Common myeloid progenitor, CD34-positive (primary cell): ENCODE results near the gene CRYGS.
A peak's percentile ranks its signal among the peaks of the same experiment; 100 is the strongest.

Source experiments
- CTCF ChIA-PET: fragments of 350-600 bp; sonication (Branson Sonifier 250); formaldehyde crosslinking; loops from one replicate; lab custom pipeline; 2021; ENCODE audit warnings: antibody characterized with exemption; lab: Charles Lee
- POLR2A ChIA-PET: fragments of 350-600 bp; sonication (Branson Sonifier 250); formaldehyde crosslinking; loops from one replicate; lab custom pipeline; 2021; ENCODE audit warnings: antibody characterized with exemption; lab: Charles Lee
- DNase-seq, 3 donors: peaks; one replicate each; pipeline versions ENCODE4 v3.0.0 to v3.0.0-alpha.2; 2013
- H3K27ac ChIP-seq, 2 experiments: 1 replicate in 1 of 2; 2 replicates in 1 of 2; pipeline ENCODE4 v1.7.0; 2013; ENCODE audit warnings: inconsistent platforms in 2 of 2, low read length in 2 of 2, mild to moderate bottlenecking in 2 of 2, low read depth in 1 of 2, moderate library complexity in 1 of 2; ENCODE audit not compliant: severe bottlenecking in 2 of 2, insufficient read depth in 1 of 2, poor library complexity in 1 of 2
- H3K27me3 ChIP-seq, 5 experiments: replicated peaks in 2 of 5; 1 replicate in 3 of 5; 2 replicates in 2 of 5; pipeline versions ENCODE4 v1.6.1 to v1.7.0; 2013; ENCODE audit warnings: low read length in 4 of 5, mild to moderate bottlenecking in 2 of 5, moderate library complexity in 2 of 5, inconsistent platforms in 1 of 5; ENCODE audit not compliant: insufficient read depth in 5 of 5, control insufficient read depth in 4 of 5
- H3K36me3 ChIP-seq, 4 experiments: 1 replicate in 2 of 4; 2 replicates in 2 of 4; pipeline versions ENCODE4 v1.6.1 to v1.7.0; 2013; ENCODE audit warnings: low read length in 3 of 4, control low read depth in 1 of 4, mild to moderate bottlenecking in 1 of 4; ENCODE audit not compliant: control insufficient read depth in 4 of 4, insufficient read depth in 4 of 4
- H3K4me1 ChIP-seq, 4 experiments: 1 replicate in 3 of 4; 2 replicates in 1 of 4; pipeline versions ENCODE4 v1.6.1 to v1.7.1; 2013; ENCODE audit warnings: low read length in 3 of 4, mild to moderate bottlenecking in 3 of 4, control low read depth in 1 of 4, inconsistent platforms in 1 of 4, moderate library complexity in 1 of 4; ENCODE audit not compliant: control insufficient read depth in 4 of 4, insufficient read depth in 4 of 4; ENCODE audit errors: control extremely low read depth in 1 of 4
- H3K4me3 ChIP-seq, 7 experiments: 1 replicate in 4 of 7; 2 replicates in 3 of 7; pipeline versions ENCODE4 v1.5.1 to v1.7.0; 2013; ENCODE audit warnings: mild to moderate bottlenecking in 7 of 7, low read length in 6 of 7, moderate library complexity in 6 of 7, inconsistent platforms in 2 of 7, low read depth in 2 of 7, control low read depth in 1 of 7; ENCODE audit not compliant: insufficient read depth in 4 of 7, control insufficient read depth in 1 of 7; ENCODE audit errors: extremely low read depth in 1 of 7
- H3K9me3 ChIP-seq, 5 experiments: 1 replicate in 4 of 5; 2 replicates in 1 of 5; pipeline versions ENCODE4 v1.6.1 to v1.7.1; 2013; ENCODE audit warnings: low read length in 4 of 5, mild to moderate bottlenecking in 2 of 5, inconsistent platforms in 1 of 5, low read depth in 1 of 5, moderate library complexity in 1 of 5; ENCODE audit not compliant: control insufficient read depth in 4 of 5, insufficient read depth in 2 of 5; ENCODE audit errors: control extremely low read depth in 1 of 5
- WGBS: methylation state at CpG from one replicate; pipeline ENCODE4 v1.1.5; 2013; ENCODE audit not compliant: insufficient coverage; 5-methylcytosine and 5-hydroxymethylcytosine counted together

CRYGS gene

GRCh38 chr3:186523434-186523833 is 20.7 kb downstream of the CRYGS start:
- H3K27ac ChIP-seq: no peak overlapping the region
- H3K9me3 ChIP-seq: peaks cover 0 to 4% (median 0%) of the 10 kb centered on the region in 5 experiments
- ChIA-PET CTCF (interaction anchor here (1.0 kb wide), 1 partner anchor 16 kb away, joined by 3 read pairs; no protein-coding TSS in a partner anchor), POLR2A (no interaction called here)
- H3K4me1 ChIP-seq: peaks cover 5 to 64% (median 43%) of the 10 kb centered on the region in 4 experiments
- H3K27me3 ChIP-seq: no peaks in the 10 kb centered on the region
- no peak for DNase-seq
- WGBS: 100% methylated on average over 2 of the region's 2 CpGs
- H3K36me3 ChIP-seq: no peaks in the 10 kb centered on the region
- no peak overlapping the region for H3K4me3 ChIP-seq

- ChIA-PET POLR2A (no interaction called here), CTCF (interaction anchor here (1.0 kb wide), 1 partner anchor 17 kb away, joined by 3 read pairs; no protein-coding TSS in a partner anchor)
- Histone ChIP-seq H3K4me1 (peaks cover 8 to 64% (median 43%) of the 10 kb centered on the region in 4 experiments), H3K27me3 (no peaks in the 10 kb centered on the region), H3K9me3 (peaks cover 0 to 3% (median 0%) of the 10 kb centered on the region in 5 experiments), H3K4me3 (no peak overlapping the region), H3K27ac (no peak overlapping the region), H3K36me3 (no peaks in the 10 kb centered on the region)
- 98% methylated on average over 5 of the region's 6 CpGs for WGBS
- no peak for DNase-seq
These were observed 21.2 kb downstream of the CRYGS start for GRCh38 chr3:186523022-186523421.

GRCh38 chr3:186520957-186521842 is 23.0 kb downstream of the CRYGS start:
- ChIA-PET POLR2A (interaction anchor here (0.9 kb wide), 1 partner anchor 8 kb away, joined by 3 read pairs; no protein-coding TSS in a partner anchor), CTCF (interaction anchor here (1.5 to 6.0 kb wide), 4 partner anchors 8 to 158 kb away, joined by 3 to 46 read pairs (median 40); no protein-coding TSS in a partner anchor)
- DNase-seq: no peak
- Histone ChIP-seq H3K36me3 (no peaks in the 10 kb centered on the region), H3K27ac (peak overlapping the region in 1 of 2 experiments; percentile 5), H3K4me1 (peaks cover 14 to 69% (median 44%) of the 10 kb centered on the region in 4 experiments), H3K9me3 (peaks cover 0 to 7% (median 0%) of the 10 kb centered on the region in 5 experiments), H3K4me3 (no peak overlapping the region), H3K27me3 (no peaks in the 10 kb centered on the region)
- WGBS: 94% methylated on average over 10 of the region's 10 CpGs

GRCh38 chr3:186520431-186520830 is 23.7 kb downstream of the CRYGS start:
- H3K4me3 ChIP-seq: no peak overlapping the region
- H3K4me1 ChIP-seq: peaks cover 14 to 71% (median 51%) of the 10 kb centered on the region in 4 experiments
- POLR2A ChIA-PET: interaction anchor here (0.9 to 3.0 kb wide), 2 partner anchors 9 kb away, joined by 3 to 17 read pairs; no protein-coding TSS in a partner anchor
- no peak for DNase-seq
- WGBS: 100% methylated on average over 1 of the region's 5 CpGs
- H3K9me3 ChIP-seq: peaks cover 0 to 7% (median 0%) of the 10 kb centered on the region in 5 experiments
- CTCF ChIA-PET: interaction anchor here (1.0 to 6.0 kb wide), 6 partner anchors 9 to 157 kb away, joined by 3 to 46 read pairs (median 22); no protein-coding TSS in a partner anchor
- H3K27me3 ChIP-seq: no peaks in the 10 kb centered on the region
- H3K27ac ChIP-seq: no peak overlapping the region
- H3K36me3 ChIP-seq: no peaks in the 10 kb centered on the region

GRCh38 chr3:186519021-186519658 is 25.0 kb downstream of the CRYGS start:
- no peaks in the 10 kb centered on the region for H3K36me3 ChIP-seq
- ChIA-PET POLR2A (interaction anchor here (0.8 to 3.0 kb wide), 5 partner anchors 9 to 21 kb away, joined by 3 to 17 read pairs (median 4); no protein-coding TSS in a partner anchor), CTCF (interaction anchor here (0.9 to 6.0 kb wide), 14 partner anchors 9 to 536 kb away, joined by 3 to 46 read pairs (median 4); no protein-coding TSS in a partner anchor)
- DNase-seq: peak; percentile 86 to 98 (median 97)
- H3K27ac ChIP-seq: peak overlapping the region; percentile 74 to 85
- H3K9me3 ChIP-seq: peaks cover 0 to 7% (median 0%) of the 10 kb centered on the region in 5 experiments
- no peaks in the 10 kb centered on the region for H3K27me3 ChIP-seq
- peaks cover 16 to 81% (median 64%) of the 10 kb centered on the region in 4 experiments for H3K4me1 ChIP-seq
- H3K4me3 ChIP-seq: peak overlapping the region in 4 of 7 experiments; percentile 9 to 62 (median 44)
- WGBS: 0% methylated on average over 3 of the region's 6 CpGs

- POLR2A ChIA-PET: interaction anchor here (3.0 kb wide), 1 partner anchor 12 kb away, joined by 17 read pairs; no protein-coding TSS in a partner anchor
These were observed 27.0 kb downstream of the CRYGS start for GRCh38 chr3:186517218-186517617.

More at GRCh38 chr3:186517218-186517617, 27.0 kb downstream of the CRYGS start:
- Histone ChIP-seq H3K27ac (no peak overlapping the region), H3K4me1 (peaks cover 16 to 92% (median 64%) of the 10 kb centered on the region in 4 experiments), H3K27me3 (no peaks in the 10 kb centered on the region), H3K4me3 (no peak overlapping the region), H3K36me3 (no peaks in the 10 kb centered on the region), H3K9me3 (peaks cover 0 to 7% (median 0%) of the 10 kb centered on the region in 5 experiments)
- no peak for DNase-seq
- CTCF ChIA-PET: interaction anchor here (0.6 to 6.0 kb wide), 6 partner anchors 9 to 255 kb away, joined by 3 to 46 read pairs (median 23); no protein-coding TSS in a partner anchor
- 100% methylated on average over 3 of the region's 4 CpGs for WGBS
